Uterus (tissue), 4 donors: Measurements from ENCODE around the gene PPM1H. TPM values are rescaled to one million over a fixed set of nuclear protein-coding genes. Genes with fewer than 3 reads are reported as not detected.
"Not testable (repeated sequence)": the region's sequence is repeated elsewhere in the genome, so short reads cannot be mapped to it uniquely, and the experiment has no call there.

Source experiments
- DNase-seq, 2 donors: peaks; one replicate each; pipeline ENCODE4 v3.0.0-alpha.2; 2019 to 2020
- H3K27ac ChIP-seq, 2 donors: fragments of 200-600 bp; sonication (generic); 1 replicate in 1 of 2; 2 replicates in 1 of 2; pipeline ENCODE4 v1.5.1; 2016 to 2018
- H3K27me3 ChIP-seq, 2 donors: fragments of 200-600 bp; sonication (generic); one replicate each; pipeline ENCODE4 v1.5.1; 2018 to 2019; ENCODE audit warnings: control low read depth in 1 of 2
- H3K36me3 ChIP-seq, 2 donors: fragments of 200-600 bp; sonication (generic); one replicate each; pipeline ENCODE4 v1.5.1; 2019; ENCODE audit warnings: control low read depth in 1 of 2
- H3K4me1 ChIP-seq, 2 donors: fragments of 200-600 bp; sonication (generic); one replicate each; pipeline ENCODE4 v1.5.1; 2018 to 2019; ENCODE audit warnings: control low read depth in 1 of 2
- H3K4me3 ChIP-seq, 2 donors: fragments of 200-600 bp; sonication (generic); 1 replicate in 1 of 2; 2 replicates in 1 of 2; pipeline ENCODE4 v1.5.1; 2018 to 2019; ENCODE audit warnings: mild to moderate bottlenecking in 1 of 2
- H3K9me3 ChIP-seq, 2 donors: fragments of 200-600 bp; sonication (generic); one replicate each; pipeline ENCODE4 v1.5.1; 2019; ENCODE audit warnings: control low read depth in 1 of 2
- CTCF ChIP-seq, 4 experiments: fragments of 200-600 bp in 2 of 4; fragments of 450-650 bp in 2 of 4; sonication (generic) in 2 of 4; IDR thresholded peaks; one replicate each; pipeline ENCODE4 v1.5.1; 2016 to 2019; ENCODE audit warnings: antibody characterized with exemption in 4 of 4, mild to moderate bottlenecking in 2 of 4, moderate library complexity in 1 of 4
- POLR2A ChIP-seq, 2 donors: fragments of 450-650 bp; IDR thresholded peaks; one replicate each; pipeline ENCODE4 v1.6.1; 2016; ENCODE audit warnings: antibody characterized with exemption in 2 of 2, mild to moderate bottlenecking in 1 of 2, moderate library complexity in 1 of 2
- intact Hi-C: fragments of 100-400 bp; cut with DNase I; formaldehyde crosslinking; loops from one replicate; pipeline ENCODE4 v1.15.1; 2023; ENCODE audit warnings: low total_unique reads
- total RNA-seq, 4 donors: library from RNA; depleted of rRNA in 3 of 4; stranded (reverse); fragments of >200 nt in 3 of 4; gene quantifications; one replicate each; pipeline versions ENCODE4 v1.1.0 to v1.2.4, GENCODE V29; 2014 to 2023
- donor health status: DM: yes; HTN: yes; CAD: no.

Gene PPM1H
- total RNA-seq, 4 donors from 2014 or later = 2.0 to 24.1 (median 6.6) TPM

GRCh38 chr12:62761658-62762057, 173.3 kb downstream of the PPM1H start:
- no peaks in the 10 kb centered on the region for H3K9me3 ChIP-seq

GRCh38 chr12:62760779-62761178, 174.2 kb downstream of the PPM1H start:
- intact Hi-C loops = no loop called here
- no peak for DNase-seq
- Histone ChIP-seq H3K27ac (no peak overlapping the region), H3K27me3 (no peaks in the 10 kb centered on the region), H3K9me3 (no peaks in the 10 kb centered on the region), H3K4me1 (no peaks in the 10 kb centered on the region), H3K36me3 (no peaks in the 10 kb centered on the region), H3K4me3 (no peak overlapping the region)
- TF ChIP-seq POLR2A (IDR thresholded peaks at IDR 0.05) (no peak), CTCF (IDR thresholded peaks at IDR 0.05) (no peak)

More at GRCh38 chr12:62761658-62762057, 173.3 kb downstream of the PPM1H start:
- TF ChIP-seq CTCF (IDR thresholded peaks at IDR 0.05) (no peak), POLR2A (IDR thresholded peaks at IDR 0.05) (no peak)
- Histone ChIP-seq H3K36me3 (no peaks in the 10 kb centered on the region), H3K27me3 (no peaks in the 10 kb centered on the region), H3K4me1 (no peaks in the 10 kb centered on the region), H3K27ac (no peak overlapping the region), H3K4me3 (no peak overlapping the region)
- intact Hi-C loops = no loop called here
- DNase-seq = no peak

GRCh38 chr12:62760341-62760740, 174.6 kb downstream of the PPM1H start:
- H3K27ac ChIP-seq, DNase-seq: not testable (repeated sequence)

GRCh38 chr12:62758216-62758615, 176.7 kb downstream of the PPM1H start:
- Histone ChIP-seq H3K27me3 (no peaks in the 10 kb centered on the region), H3K36me3 (no peaks in the 10 kb centered on the region), H3K27ac (no peak overlapping the region), H3K9me3 (no peaks in the 10 kb centered on the region), H3K4me1 (no peaks in the 10 kb centered on the region), H3K4me3 (no peak overlapping the region)
- DNase-seq = no peak
- intact Hi-C loops = no loop called here
- TF ChIP-seq CTCF (IDR thresholded peaks at IDR 0.05) (no peak), POLR2A (IDR thresholded peaks at IDR 0.05) (no peak)

More at GRCh38 chr12:62760341-62760740, 174.6 kb downstream of the PPM1H start:
- H3K9me3 ChIP-seq, H3K4me1 ChIP-seq, H3K27me3 ChIP-seq, H3K4me3 ChIP-seq, intact Hi-C loops, H3K36me3 ChIP-seq: not testable (repeated sequence)

GRCh38 chr12:62757048-62757447, 177.9 kb downstream of the PPM1H start:
- intact Hi-C loops = no loop called here
- Histone ChIP-seq H3K27ac (no peak overlapping the region), H3K9me3 (no peaks in the 10 kb centered on the region), H3K4me1 (no peaks in the 10 kb centered on the region), H3K4me3 (no peak overlapping the region), H3K36me3 (no peaks in the 10 kb centered on the region), H3K27me3 (no peaks in the 10 kb centered on the region)
- no peak for TF ChIP-seq CTCF (IDR thresholded peaks at IDR 0.05)
- TF ChIP-seq POLR2A (IDR thresholded peaks at IDR 0.05) = no peak
- DNase-seq = no peak

GRCh38 chr12:62754706-62755105, 180.2 kb downstream of the PPM1H start:
- H3K36me3 ChIP-seq = no peaks in the 10 kb centered on the region
- H3K27ac ChIP-seq = no peak overlapping the region
- no peaks in the 10 kb centered on the region for H3K4me1 ChIP-seq
- no peaks in the 10 kb centered on the region for H3K27me3 ChIP-seq
- DNase-seq = no peak
- intact Hi-C loops = no loop called here
- H3K4me3 ChIP-seq = no peak overlapping the region
- TF ChIP-seq CTCF (IDR thresholded peaks at IDR 0.05) = no peak
- TF ChIP-seq POLR2A (IDR thresholded peaks at IDR 0.05) = no peak
- no peaks in the 10 kb centered on the region for H3K9me3 ChIP-seq
